ENCODE data around the gene ZBTB32.

ZBTB32 gene

GRCh38 chr19:35739275-35740107 is 35.1 kb downstream of the ZBTB32 start:
- DNase-seq, result no peak

- no peak for DNase-seq
These were observed 35.7 kb downstream of the ZBTB32 start for GRCh38 chr19:35740108-35740422.

GRCh38 chr19:35740423-35741202 is 36.3 kb downstream of the ZBTB32 start:
- peak; percentile 98 for DNase-seq

- no peak for DNase-seq
These were observed 36.8 kb downstream of the ZBTB32 start for GRCh38 chr19:35741203-35741515.

GRCh38 chr19:35742121-35742724 is 37.9 kb downstream of the ZBTB32 start, which contains the start of gene IGFLR1:
TSS of gene IGFLR1 (minus strand) at chr19:35742452. CDS start at chr19:35741180, 1,272 bp downstream.
- DNase-seq, result no peak

GRCh38 chr19:35743640-35744429 is 39.5 kb downstream of the ZBTB32 start:
- DNase-seq, result no peak

GRCh38 chr19:35744430-35745327 is 40.3 kb downstream of the ZBTB32 start:
- peak; percentile 97 for DNase-seq

GRCh38 chr19:35745328-35746086 is 41.1 kb downstream of the ZBTB32 start, which contains the start of the genes PSENEN and U2AF1L4:
TSS of gene PSENEN (plus strand) at chr19:35745651. CDS start at chr19:35745931, 280 bp downstream.
TSS of gene U2AF1L4 (minus strand) at chr19:35745418. CDS start at chr19:35745391, 27 bp downstream.
- DNase-seq, result peak; percentile 99

- DNase-seq, result no peak
These were observed 41.7 kb downstream of the ZBTB32 start for GRCh38 chr19:35746087-35746462.

GRCh38 chr19:35746531-35746930 is 42.2 kb downstream of the ZBTB32 start:
- no peak for DNase-seq

GRCh38 chr19:35748106-35749020 is 44.0 kb downstream of the ZBTB32 start, which contains the start of gene LIN37:
TSS of gene LIN37 (plus strand) at chr19:35748576. CDS start at chr19:35748725, 149 bp downstream.
- DNase-seq, result peak; percentile 98

- no peak for DNase-seq
These were observed 45.8 kb downstream of the ZBTB32 start for GRCh38 chr19:35750167-35750566.

- DNase-seq, result no peak
These were observed 47.7 kb downstream of the ZBTB32 start for GRCh38 chr19:35751839-35752745.

GRCh38 chr19:35752746-35753350 is 48.5 kb downstream of the ZBTB32 start:
- no peak for DNase-seq

GRCh38 chr19:35753634-35754369 is 49.4 kb downstream of the ZBTB32 start:
- no peak for DNase-seq

- DNase-seq, result no peak
These were observed 50.2 kb downstream of the ZBTB32 start for GRCh38 chr19:35754370-35755130.

GRCh38 chr19:35755131-35755549 is 50.8 kb downstream of the ZBTB32 start:
- no peak for DNase-seq
